HG03175 (cell line): ENCODE data around the gene FBXO21.
"Not testable (repeated sequence)": the region's sequence is repeated elsewhere in the genome, so short reads cannot be mapped to it uniquely, and the experiment has no call there.

ENCODE experiments used
- ATAC-seq: cut with Tn5 transposase; IDR thresholded peaks from one replicate; pipeline ENCODE4 v1.9.1; 2021; ENCODE audit warnings: mild to moderate bottlenecking, moderate library complexity; ENCODE audit not compliant: unreplicated experiment

Gene FBXO21, protein sequence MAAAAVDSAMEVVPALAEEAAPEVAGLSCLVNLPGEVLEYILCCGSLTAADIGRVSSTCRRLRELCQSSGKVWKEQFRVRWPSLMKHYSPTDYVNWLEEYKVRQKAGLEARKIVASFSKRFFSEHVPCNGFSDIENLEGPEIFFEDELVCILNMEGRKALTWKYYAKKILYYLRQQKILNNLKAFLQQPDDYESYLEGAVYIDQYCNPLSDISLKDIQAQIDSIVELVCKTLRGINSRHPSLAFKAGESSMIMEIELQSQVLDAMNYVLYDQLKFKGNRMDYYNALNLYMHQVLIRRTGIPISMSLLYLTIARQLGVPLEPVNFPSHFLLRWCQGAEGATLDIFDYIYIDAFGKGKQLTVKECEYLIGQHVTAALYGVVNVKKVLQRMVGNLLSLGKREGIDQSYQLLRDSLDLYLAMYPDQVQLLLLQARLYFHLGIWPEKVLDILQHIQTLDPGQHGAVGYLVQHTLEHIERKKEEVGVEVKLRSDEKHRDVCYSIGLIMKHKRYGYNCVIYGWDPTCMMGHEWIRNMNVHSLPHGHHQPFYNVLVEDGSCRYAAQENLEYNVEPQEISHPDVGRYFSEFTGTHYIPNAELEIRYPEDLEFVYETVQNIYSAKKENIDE

DNA sequence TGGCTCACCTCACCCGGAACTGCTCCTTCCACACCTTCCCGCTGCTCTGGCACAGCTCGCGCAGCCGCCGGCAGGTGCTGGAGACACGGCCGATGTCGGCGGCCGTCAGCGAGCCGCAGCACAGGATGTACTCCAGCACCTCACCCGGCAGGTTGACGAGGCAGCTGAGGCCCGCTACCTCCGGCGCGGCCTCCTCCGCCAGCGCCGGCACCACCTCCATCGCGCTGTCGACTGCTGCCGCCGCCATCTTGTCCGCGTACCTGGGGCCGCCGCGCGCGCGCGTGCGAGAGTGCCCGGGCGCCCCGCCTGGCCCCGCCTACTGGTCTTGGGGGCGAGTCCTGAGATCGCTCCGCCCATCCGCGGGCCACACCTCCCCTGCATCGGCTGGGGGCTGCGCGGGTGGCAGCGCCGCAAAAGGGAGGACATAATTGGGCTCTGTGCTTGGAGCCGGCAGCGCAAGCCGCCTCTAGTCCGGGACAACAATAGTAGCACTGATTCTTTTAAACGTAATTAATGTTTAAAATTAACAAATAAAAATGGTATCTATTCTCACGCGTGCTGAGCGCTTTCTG, at the start of gene FBXO21:
TSS of gene FBXO21 (minus strand) at position 261 of the 572 bp plus-strand sequence. CDS start at position 247, 14 bp downstream.
- ATAC-seq, result peak; percentile 92

DNA sequence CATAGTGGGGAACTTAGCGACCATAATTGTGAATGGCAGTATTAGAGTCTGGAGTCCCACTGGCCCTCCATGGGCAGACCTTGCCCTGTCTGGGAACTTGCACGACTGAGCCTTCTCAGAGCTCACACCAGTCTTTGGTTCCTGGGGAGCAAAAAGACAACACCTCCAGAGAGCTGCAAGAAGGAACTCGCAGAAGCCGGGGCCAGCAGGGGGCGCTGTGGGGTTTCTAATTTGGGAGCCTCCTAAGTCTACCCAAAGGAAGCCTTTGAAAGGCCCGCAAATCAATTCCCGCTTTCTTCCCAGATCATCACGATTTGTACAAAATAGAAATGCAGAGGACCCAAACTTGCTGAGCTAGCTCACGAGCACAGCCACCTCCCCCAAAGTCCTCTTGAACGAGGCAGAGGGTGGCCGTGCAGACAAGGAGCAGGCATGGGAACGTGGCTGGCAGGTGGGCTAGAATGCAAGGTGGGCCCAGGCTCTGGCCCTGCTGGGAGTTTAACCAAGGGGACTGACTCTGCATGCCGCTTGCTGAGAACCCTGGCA, 46.3 kb upstream of the FBXO21 start:
- ATAC-seq, result no peak

DNA sequence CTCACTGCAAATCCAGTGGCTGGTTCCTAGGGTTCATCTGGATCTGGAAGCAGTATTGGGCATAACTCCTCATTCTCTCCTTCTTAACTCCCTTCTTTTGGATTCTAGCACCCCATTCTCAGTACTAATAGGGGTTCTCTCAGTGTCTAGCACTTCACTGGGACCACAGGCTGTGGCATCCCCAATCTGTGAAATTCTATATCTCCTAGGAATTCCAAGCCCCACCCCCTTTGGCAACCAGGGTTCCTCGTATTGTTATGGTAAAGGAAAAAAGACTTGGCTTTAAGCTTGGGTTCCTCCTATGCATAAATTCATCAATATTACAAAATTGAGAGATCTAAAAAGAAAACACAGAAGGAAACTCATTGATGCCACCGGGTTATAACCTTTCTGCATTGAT, 45.0 kb upstream of the FBXO21 start:
- no peak for ATAC-seq

DNA sequence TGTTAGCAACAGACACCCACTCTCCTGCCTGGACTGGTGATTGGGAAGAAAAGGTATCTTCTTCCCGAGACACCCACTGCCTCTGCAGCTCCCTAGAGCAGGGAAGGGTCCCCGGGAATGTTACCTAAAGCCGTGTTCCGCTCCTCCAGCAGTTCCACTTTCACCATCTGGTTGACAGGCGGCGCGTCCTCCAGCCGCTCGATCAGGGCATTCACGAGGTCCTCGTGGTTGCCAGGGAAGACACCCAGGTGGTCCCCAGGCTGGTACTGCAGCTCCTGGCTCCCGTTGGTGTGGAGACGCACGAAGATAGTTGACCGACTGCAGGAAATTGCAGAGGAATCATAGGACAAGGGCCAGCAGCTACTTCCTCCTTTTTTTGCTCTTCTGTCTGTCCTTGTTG, 44.2 kb upstream of the FBXO21 start:
- no peak for ATAC-seq

DNA sequence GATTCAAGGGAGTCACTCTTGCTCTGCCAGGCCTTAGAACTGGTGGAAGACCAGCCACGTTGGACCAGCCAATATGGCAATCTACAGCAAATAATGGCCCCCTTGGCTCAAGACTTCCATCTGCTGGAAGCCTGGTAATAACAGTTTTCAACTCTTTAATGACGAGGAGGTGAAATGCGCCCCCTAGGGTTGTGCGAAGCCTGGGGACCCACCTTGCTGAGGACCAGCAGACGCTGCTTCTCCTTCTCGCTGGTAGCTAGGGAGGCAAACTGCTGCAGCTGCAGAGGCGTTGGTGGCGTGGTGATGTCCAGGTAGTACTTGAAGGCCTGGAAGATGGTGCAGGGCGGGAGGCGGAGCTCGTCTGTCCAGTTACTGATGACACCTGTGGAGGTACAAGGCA, 41.5 kb upstream of the FBXO21 start:
- no peak for ATAC-seq

DNA sequence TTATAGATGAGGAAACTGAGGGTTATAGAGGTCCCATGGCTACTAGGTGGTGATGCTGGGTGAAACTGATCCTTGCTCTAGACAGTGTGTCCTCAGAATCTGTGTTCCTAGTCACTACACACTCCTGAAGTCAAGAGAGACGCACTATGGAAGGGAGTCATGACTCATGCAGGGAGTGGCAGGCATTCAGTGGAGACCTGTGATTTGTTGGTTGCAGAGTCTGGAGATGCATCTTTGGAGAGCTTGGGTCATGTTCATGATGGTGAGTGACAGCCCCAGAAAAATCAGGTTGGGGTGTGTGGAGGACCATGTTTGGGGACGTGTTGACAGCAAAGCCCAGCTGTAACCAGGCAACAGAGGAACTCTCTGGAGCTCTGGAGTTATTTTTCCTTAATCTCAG, 38.0 kb upstream of the FBXO21 start:
- no peak for ATAC-seq

DNA sequence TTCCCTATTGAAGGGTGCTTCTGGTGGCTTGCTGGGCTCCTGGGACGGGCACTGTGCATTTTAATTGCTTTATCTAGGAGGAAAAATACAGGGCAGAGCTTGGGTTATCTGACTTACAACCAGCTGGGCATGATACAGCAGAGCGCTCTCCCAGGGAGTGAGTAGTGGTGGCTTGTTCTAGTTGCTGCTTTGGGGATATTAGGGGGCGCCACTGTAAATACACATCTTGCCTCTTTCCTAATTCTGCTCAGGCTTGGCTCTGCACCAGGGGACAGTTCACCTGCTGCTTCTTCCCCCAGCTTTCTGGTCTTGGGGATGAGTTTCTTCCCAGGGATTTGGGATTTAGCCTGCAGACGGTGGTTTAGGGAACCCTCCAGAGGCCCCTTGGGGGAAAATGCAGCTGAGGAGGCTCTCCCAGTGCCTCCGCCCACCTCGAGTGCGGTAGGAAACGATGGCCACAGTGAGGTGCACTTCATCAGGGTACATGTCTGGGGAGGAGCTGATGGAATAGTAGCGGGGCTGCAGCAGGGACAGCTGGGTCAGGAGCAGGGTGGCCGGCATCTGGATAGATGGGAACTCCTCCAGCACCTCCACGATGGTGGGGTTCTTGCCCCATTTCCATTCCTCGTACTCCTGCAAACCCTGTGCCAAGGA, 36.9 kb upstream of the FBXO21 start:
- no peak for ATAC-seq

DNA sequence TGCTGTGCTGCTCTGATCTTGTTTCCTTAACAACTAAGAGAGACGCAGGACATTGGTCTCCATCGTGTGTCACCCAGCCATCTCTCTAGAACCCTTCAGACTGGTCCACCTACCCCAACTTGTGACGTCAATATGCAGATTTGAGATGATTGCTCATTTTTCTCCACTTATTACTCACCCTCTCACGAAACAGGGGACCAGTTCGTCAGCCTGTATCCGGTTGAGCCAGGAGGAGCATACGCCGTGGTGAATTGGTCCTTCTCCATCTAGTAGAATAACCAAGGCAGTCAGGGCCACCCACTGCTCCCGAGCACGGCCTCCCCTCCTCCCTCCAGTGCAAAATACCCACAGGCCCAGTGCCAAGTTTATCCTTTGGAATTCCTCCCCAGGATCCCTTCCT, 36.2 kb upstream of the FBXO21 start:
- ATAC-seq, result no peak

DNA sequence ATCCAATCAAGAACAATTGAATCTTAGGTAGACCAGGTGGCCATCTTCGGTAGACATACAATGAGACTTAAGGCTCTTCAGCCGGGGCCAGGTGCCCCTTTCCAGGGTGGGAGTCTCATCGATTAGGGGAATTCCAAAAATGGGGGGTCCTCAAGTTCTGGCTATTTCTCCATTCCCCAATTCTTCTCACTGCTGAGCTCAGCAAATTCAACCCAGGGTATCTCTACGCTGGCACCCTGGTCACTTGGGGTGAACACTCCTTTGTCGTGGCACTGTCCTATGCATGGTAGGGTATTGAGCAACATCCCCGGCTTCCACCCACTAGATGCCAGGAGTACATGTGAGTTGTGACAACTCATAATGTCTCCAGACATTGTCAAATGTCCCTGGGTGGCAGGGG, 34.9 kb upstream of the FBXO21 start:
- no peak for ATAC-seq

DNA sequence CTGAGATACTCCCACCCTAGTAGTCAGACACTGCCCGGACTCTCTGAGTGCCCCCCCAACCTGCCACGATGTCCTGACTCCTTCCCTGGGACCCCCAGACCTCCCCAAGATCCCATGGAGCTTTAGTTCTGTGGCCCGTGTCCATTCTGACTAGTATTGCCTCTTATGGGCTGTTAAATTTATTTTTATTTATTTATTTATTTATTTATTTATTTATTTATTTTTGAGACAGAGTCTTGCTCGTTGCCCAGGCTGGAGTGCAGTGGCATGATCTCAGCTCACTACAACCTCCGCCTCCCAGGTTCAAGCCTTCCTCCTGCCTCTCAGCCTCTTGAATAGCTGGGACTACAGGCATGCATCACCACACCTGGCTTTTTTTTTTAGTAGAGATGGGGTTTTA, 30.7 kb upstream of the FBXO21 start:
- not testable (repeated sequence) for ATAC-seq

DNA sequence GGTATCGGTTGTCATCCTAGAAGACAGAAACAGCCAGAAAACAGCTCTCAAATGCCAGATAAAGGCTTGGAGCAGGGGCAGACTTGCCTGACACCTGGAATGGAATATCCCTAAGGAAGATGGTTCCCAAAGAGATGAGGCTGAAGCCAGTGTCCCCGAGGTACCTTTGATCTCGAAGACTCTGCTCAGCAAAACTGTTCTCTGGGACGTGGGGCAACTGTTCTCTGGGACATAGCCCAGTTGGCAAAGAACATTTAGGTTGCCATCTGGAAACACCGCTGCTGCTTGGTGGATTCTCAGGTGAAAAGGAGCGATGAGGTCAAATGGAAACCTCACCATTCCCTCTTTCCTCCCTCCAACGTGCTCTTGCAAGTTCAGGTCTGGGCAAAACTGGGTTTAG, 27.9 kb upstream of the FBXO21 start:
- no peak for ATAC-seq

DNA sequence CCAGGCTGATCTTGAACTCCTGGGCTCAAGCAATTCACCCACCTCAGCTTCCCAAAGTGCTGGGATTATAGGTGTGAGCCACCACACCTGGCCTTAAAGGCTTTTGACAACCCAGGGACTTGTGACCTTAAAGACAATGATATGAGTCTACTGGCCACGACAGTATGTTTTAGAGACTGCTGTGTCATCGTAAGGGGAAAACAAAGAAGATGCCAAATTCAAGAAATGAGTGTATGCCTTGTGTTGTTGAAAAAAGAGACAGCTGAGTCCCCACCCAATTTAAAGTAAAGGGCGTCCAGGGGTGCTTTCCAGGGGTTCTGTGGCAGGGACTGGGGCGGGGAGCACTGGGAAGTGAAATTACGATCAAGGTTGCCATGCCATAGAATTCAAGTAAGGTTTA, 26.4 kb upstream of the FBXO21 start:
- ATAC-seq, result no peak

DNA sequence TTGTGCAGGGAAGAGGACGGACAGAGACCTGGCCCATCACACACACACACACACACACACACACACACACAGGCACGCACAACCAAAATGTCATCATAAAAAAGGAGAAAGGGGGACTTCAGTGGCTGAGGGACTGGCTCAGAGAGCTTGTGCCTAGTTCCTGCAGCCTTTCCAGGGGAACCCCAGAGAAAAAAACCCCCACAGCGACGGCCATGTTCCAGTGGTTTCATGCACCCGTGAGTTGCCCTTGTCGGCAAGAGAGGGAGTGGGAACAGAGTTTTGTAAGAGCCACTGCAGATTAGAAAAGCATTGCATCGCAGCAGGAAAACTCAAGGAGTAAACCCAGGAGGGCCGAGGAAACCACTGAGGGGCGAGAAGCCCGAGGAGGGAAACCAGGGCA, 24.5 kb upstream of the FBXO21 start:
- ATAC-seq, result no peak

DNA sequence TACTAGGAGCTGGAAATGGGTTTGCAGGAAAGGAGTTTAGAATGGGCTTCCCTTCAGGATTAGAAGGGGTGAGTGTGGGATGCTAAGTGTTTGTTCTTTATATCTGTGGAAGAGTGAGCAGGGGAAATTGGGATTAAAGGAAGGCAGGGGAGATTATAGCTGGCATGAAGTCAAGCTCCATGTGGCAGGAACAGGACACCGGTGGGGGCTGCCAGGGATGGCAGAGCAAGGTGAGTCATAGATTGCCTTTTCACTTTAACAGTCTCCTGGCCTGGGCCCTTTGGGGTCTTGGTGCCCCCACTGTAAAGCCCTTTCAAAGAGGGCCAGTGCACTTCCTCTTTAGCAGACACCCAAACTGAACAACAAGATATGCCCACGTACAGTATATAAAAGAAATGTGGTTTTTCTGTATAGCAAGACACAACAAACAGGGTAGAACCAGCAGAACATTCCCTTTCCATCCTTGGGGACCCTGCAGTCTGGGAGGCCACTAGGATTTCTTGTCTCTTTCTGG, 23.1 kb upstream of the FBXO21 start:
- no peak for ATAC-seq

DNA sequence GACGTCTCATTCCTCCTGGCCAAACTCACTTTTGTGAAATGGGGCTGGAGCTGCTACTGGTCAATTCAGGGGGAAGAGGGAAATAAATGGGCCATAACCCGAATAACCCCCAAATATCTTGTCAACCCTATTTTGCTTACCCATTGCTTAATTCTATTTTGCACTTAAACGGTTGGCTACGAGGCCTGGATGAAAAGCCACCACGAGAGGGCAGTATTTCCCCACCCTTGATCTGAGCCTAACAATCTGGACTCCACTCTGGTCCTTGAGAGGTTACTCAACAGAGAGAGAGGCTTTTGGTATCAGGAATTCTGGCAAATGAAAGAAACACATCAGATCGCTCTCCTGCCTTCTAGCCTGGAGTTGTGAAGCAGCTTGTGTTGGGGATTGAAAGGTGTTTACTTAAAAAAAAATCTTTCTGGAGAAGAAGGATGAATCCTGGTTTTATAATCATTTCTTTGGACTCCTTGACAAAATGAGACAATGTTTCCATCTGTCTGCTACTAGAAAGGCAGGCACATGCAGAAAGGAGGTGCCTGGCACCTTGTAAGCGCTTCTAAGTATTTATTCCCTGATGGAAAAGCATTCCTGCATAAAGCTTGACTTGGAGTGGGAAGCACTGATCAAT, 22.4 kb upstream of the FBXO21 start:
- peak; percentile 64 for ATAC-seq

DNA sequence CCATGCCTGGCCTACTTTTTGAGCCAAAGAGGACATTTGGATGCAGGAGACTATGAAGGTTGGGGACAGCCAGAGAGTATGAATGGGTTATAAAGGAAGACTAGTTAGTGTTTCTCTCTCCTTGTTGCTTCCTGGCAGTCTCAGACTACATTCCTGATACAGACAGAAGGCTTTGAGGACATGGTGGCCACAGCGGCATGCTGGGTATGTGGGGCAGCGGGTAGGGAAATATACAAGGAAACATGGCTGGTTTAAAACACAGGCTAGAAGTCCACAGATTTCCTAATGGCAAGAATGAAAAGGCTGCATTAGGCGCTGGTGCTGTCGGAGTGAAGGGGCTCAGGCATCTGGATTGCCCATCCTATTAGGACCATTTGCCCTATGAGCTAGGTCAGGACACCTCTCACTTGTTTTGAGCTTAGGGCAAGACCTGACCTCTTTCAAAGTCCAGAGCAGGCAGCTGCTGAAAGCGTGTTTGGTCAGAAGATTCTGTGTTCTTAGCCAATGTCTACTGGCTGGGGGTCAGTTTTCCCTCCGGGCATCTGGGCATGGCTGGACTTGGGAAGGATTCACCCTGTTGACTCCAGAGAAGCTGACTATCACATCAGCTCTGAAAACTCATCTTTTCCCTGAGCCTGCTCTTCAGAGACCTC, 20.1 kb upstream of the FBXO21 start:
- no peak for ATAC-seq

DNA sequence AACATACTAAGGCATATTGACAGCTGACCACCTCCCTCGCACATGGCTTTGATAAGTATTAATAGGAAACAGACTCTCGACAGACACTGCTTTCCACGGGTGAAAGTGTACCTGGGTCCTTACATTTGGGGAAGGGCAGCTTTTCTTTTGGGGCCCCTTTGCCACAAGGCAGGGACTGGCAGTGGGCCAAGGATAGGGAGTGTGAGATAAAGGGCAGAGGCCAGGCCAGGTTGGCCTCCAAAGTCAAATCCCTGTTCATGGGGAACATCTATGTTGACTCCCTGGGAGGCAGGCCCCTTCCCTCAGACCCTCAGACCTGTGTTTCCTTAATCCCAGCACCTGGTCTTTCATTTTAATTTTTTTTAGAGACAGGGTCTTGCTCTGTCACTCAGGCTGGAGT, 19.4 kb upstream of the FBXO21 start:
- ATAC-seq, result no peak

DNA sequence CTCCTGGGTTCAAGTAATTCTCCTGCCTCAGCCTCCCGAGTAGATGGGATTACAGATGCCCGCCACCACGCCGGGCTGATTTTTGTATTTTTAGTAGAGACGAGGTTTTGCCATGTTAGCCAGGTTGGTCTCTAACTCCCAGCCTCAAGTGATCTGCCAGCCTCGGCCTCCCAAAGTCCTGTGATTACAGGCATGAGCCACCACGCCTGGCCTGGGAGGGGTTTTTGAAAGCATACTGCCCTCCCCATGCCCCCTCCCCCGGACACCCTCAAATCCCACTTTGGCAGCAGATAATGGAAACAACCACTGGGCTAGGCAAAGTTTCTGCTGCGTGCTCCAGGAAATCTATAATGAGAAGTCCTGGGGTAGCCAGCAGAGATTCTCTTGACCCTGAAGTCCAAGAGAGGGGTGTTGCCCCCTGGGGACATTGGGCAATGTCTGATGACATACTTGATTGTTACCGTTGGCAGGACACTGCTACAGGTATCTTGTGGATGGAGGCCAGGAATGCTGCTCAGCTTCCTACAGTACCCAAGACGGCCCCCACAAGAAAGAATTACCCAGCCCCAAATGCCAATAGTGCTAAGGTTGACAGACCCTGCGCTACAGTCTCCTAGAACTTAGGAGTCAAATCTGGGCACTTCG, 18.7 kb upstream of the FBXO21 start:
- ATAC-seq, result no peak

DNA sequence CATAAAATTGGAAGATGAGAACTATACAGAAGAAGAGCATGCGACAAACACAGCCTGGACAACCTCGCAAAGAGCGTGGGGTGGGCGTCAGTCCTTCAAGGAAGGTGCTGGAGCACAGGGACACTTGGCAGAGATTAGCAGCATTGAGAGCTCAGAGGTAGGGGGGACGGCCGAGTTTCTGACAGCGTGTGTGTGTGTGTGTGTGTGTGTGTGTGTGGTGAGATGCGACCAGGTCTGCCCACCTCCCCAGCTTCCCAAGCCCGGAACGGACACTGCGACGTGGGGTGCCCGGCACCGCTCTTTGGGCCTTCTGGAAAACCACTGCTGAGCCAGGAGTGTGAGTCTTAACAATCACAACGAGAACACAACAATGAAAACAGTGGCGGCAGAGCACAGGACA, 17.9 kb upstream of the FBXO21 start:
- no peak for ATAC-seq

DNA sequence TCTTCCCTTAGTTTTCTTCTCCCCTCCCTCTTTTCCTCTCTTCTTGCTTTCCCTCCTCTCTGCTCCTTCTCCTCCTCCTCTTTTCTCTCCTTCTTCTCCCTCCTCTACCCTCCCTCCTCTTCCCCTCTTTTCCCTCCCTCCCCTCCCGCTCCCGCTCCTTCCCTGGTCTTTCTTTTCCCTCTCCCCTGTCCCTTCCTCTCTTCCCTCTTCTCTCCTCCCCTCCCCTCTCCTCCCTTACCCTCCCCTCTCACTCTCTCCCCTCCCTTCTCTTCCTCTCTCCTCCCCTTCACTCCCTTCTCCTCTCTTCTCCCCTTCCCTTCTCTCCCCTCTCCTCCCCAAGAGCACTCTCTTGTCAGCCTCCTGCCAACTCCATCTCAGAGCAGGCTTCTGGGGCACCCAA, 17.4 kb upstream of the FBXO21 start:
- ATAC-seq, result no peak
